GM18498 (cell line): ENCODE measurements around the gene GPR55.
"Not testable (repeated sequence)": the region's sequence is repeated elsewhere in the genome, so short reads cannot be mapped to it uniquely, and the experiment has no call there.

ENCODE experiments used
- ATAC-seq: cut with Tn5 transposase; IDR thresholded peaks from one replicate; pipeline ENCODE4 v1.9.1; 2021; ENCODE audit warnings: mild to moderate bottlenecking, moderate library complexity; ENCODE audit not compliant: unreplicated experiment

GPR55 gene

DNA sequence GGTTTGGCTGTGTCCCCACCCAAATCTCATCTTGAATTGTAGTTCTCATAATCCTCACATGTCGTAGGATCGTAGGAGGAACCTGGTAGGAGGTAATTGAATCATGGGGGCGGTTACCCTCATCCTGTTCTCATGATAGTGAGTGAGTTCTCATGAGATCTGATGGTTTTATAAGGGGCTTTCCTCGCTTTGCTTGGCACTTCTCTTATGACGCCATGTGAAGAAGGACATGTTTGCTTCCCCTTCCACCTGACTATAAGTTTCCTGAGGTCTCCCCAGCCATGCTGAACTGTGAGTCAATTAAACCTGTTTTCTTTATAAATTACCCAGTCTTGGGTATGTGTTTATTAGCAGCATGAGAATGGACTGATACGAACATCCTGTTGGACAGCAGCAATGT, 11.2 kb upstream of the GPR55 start:
- not testable (repeated sequence) for ATAC-seq

DNA sequence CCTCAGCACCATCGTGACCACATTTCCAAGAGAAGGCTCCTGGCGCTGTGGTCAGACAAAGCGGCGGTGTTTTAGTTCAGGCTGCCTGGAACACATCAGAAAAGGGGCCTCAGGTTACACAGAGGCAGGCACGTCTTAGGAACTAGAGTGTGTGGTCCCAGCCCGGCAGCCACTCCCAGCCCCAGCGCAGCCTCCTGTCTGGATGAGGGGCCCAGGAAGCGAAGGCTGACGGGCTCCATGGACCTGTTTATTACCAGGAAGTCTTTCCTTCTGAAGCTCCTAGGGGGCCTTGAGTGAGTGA, 10.0 kb upstream of the GPR55 start:
- ATAC-seq, result no peak

GRCh38 chr2:230934231-230935129, 9.4 kb upstream of the GPR55 start:
- ATAC-seq, result no peak

- ATAC-seq, result no peak
These were observed 8.6 kb upstream of the GPR55 start for GRCh38 chr2:230933521-230934180.

- no peak for ATAC-seq
These were observed 7.8 kb upstream of the GPR55 start for GRCh38 chr2:230932556-230933511.

DNA sequence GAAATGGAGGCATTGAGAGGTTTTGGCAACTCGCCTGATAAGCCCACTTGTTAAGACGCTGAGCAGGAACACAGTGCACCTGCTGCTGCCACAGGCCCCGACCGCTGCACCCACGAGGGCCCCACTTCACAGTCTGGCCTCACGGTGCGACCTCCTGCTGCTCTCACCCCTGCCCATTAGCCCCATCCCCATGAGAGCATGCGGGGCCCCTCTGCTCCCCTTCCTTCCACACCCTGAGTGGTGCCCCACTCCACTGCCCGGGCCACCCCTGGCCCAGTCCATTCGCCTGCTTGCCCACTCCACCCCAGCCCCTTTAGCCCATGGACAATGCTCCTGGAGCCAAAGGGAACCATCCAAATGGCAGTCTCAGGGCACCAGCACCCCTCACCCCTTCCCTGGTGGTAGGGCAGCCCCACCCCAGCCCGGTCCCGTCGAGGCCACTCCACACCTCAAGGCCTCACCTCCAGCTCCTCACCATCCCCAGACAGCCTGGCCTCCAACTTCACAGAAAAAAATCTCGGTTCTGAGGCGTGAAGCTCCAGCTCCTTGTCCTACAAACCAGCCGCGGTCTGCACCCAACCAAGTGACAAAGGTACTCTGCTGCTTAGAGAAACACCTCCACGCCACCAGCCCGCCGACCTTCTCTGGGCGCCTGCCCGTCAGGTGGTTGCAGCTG, 6.7 kb upstream of the GPR55 start:
- ATAC-seq, result no peak

DNA sequence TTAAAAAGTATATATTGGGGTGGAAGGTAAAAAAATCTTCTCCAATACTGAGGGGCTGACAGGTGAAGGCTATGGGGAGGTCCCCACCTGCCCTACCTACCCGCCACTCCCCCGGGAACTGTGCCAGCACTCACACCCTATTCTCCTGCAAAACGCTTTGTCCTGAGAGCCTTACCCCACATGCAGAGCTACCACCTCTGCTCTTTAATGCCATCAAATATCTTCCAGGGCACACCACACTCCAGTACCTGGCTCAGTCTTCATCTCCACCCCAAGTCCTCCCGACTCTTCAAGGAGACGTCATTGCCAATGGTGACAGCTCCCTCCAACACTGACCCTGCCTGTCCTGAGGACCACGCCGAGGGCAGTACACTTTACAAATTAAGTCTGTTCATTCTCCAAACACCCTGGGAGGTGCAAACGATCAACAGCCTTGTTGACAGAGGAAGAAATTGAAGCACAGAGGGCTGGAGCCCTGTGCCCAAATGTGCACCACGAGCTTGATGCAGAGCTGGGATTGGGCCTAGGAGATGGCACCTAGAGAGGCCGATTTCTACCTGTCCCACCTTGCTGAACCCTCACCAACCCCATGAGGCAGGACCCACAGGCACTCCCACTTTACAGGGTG, 6.0 kb upstream of the GPR55 start:
- no peak for ATAC-seq

DNA sequence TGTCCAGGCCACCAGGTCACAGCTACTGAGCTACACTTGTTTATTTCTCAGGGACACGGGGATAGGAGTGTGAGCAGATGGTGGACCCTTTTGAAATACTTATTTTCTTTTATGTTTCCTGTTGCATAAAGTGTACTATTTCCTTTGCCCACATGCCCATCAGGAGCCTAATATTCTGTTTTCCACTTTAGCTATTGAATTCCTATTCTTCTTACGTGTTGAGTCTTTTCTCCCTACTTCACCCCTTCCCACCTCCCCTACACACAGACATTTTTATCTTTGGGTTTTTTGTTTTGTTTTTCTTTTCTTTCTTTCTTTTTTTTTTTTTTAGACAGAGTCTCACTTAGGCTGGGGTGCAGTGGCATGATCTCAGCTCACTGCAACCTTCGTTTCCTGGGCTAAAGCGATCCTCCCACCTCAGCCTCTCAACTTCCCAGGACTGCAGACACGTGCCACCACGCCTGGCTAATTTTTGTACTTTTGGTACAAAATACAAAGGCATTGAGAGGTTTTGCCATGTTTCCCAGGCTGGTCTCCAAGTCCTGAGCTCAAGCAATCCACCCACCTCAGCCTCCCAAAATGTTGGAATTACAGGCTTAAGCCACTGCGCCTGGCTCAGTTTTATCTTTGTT, 5.2 kb upstream of the GPR55 start:
- ATAC-seq, result no peak

GRCh38 chr2:230929381-230930148, 4.5 kb upstream of the GPR55 start:
- no peak for ATAC-seq

DNA sequence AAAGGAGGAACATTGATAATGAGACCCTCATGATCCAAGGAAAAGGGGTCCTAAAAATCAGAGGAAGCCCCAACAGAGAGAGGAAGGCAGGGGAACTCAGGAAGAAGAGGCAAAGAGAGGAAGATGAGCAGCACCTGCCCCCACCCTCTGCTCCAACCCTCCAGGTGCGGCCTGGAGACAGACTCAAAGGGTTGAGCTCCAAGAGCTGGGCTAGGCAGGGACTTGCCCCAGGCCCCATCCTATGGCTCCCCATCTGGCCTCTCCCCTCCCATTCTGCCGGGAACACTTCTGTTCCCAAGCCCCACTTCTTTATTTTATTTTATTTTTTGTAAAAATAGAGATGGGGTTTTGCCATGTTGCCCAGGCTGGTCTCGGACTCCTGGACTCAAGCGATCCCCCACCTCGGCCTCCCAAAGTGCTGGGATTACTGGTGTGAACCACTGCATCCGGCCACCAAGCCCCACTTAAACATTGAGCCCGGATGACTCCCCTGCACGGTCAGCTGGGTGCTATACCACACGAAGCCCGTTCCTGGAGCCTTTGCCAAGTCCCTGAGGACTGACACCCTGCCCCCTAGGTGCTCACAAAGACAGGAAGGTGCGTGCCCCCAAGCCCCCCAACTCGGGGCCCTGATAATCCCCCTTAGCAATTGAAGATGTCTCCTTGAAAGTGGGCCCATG, 3.8 kb upstream of the GPR55 start:
- no peak for ATAC-seq

DNA sequence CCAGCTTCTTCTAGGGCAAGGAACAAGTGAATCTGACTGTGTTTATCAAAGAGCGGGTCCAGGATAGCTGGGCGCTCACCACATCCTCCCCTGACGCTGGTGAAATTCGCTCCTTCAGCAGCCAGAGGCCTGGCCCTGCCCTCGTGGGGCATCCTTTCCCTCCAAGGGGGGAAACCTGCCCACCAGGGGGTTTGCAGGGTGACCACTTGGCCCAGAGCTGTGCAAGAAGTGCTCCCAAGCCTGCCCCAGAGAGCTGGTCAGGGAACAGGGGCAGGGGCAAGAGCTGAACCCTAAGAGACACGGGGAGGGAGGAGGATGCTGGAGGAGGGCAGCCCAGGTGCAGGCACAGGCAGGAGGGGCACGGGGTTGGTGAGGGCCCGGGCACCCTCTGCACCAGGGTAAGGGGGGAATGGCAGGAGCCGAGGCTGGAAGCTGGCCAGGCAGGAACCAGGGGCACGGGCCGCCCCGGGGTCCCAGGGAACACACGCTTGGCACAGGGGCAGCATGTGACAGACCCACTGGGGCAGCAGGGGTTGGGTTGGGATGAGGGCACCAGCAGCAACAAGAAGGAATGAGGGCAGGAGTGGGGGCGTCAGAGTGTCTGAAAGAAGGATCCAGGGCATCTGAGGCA, 2.8 kb upstream of the GPR55 start:
- no peak for ATAC-seq

DNA sequence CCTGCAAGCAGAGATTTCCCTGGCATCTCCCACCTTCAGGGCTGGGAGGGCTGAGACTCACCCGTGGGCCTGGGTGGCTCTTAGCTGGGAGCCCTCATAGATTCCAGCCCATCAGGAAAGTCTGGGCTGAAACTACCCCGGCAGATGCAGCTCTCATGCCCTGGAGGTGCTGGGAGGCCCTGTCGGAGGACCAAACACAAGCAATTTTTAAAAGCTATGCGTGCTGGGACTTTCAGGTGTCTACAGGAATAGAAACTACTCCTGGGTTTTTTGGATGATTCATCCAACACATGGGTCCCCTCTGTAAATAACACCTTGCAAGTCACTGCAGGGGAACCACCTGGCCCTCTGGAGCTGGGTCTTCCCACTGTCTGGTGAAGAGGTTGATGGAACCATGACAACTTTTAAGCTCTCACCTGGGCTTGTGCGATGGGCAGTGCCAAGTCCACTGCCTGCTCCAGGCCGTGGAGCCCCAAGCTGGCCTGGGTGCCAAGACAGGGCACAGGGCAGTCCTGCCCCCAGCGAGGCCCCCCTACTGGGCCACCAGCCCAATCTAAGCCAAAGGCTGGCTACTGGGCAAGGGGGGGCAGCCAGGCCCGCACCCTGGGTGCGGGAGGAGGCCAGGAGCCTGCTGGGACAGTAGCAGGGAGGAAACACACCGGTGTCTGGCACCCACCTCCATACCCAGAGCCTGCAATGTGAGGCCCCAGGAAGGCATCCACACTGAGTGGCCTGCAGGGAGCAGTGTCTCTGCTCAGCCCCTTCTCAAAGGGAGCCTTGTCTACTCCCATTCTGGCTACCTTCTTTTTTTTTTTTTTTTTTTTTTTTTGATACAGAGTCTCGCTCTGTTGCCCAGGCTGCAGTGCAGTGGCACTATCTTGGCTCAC, 1.1 kb upstream of the GPR55 start:
- ATAC-seq, result peak; percentile 37

- peak; percentile 32 for ATAC-seq
These were observed 419 bp upstream of the GPR55 start for GRCh38 chr2:230925443-230925878.

DNA sequence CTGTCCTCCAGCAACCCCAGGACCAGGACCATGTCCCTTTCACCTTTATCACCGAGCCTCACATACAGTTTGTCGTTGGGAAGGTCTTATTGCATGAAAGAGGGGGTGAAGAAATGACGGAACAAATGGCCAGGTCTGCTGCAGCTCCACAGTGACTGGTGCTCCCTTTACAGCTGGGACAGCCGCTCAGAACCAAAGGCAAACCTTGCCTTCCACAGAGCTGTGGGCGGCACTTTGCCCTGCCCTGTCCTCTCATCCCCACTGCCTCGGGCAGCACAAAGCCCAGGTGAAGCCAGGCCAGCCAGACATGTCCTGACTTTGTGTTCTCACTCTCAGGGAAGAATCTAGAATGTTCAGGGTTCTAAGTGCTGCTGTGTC, 961 bp downstream of the GPR55 start:
- no peak for ATAC-seq

- no peak for ATAC-seq
These were observed 1.9 kb downstream of the GPR55 start for GRCh38 chr2:230922951-230923717.

DNA sequence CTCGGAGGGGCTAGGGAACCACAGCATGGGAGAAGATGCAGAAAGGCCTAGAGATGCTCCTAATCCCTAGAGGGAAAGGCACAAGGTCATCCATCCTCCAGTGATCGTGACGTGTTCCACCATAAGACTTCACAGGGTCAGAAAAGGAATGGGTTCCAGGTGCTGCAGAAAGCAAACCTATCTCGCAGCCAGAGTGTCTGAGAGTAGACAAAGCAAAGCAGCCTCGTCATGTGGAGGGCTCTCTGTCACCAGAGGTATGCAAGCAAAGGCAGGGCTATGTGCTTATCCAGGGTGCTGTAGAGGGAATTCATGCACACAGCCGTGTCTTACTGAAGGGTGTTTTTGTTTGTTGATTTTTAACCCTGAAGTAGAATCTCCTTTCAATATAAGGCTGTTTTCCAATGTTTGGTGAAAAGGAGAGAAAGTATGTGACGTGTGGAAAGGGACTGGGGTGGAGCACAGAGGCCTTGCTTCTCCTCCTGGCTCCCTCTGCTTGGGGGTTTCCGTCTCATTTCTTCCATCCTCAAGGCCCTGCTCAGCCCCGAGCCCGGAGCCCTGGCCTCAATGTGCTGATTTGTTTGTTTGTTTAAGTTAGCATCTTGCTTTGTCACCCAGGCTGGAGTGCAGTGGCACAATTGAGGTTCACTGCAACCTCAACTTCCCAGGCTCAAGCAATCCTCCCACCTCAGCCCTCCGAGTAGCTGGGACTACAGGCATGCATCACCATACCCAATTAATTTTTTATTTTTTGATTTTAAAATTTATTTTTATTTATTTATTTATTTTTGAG, 3.0 kb downstream of the GPR55 start:
- no peak for ATAC-seq
